Loucy (cell line): ENCODE results near the gene POU2F2.
A peak's percentile ranks its signal among the peaks of the same experiment; 100 is the strongest.

Experiments
- H2AFZ ChIP-seq: fragments of 200-600 bp; sonication (generic); 2 replicates; pipeline ENCODE4 v1.6.0; 2016; ENCODE audit warnings: antibody characterized with exemption, mild to moderate bottlenecking, low read length, moderate library complexity
- H3F3A ChIP-seq: fragments of 200-600 bp; 2 replicates; pipeline ENCODE4 v1.6.0; 2016; ENCODE audit warnings: antibody characterized with exemption, low read depth, mild to moderate bottlenecking
- H3K27me3 ChIP-seq: fragments of 200-600 bp; sonication (generic); 2 replicates; pipeline ENCODE4 v1.6.1; 2014; ENCODE audit warnings: low read length, mild to moderate bottlenecking; ENCODE audit not compliant: insufficient read depth, poor library complexity, severe bottlenecking
- H3K36me3 ChIP-seq: fragments of 200-600 bp; sonication (generic); 2 replicates; pipeline ENCODE4 v1.6.1; 2016; ENCODE audit warnings: low read length; ENCODE audit not compliant: insufficient read depth
- H3K4me1 ChIP-seq: fragments of 200-600 bp; sonication (generic); 2 replicates; pipeline ENCODE4 v1.5.1; 2014; ENCODE audit warnings: low read length, mild to moderate bottlenecking; ENCODE audit not compliant: insufficient read depth, poor library complexity, severe bottlenecking
- H3K4me2 ChIP-seq: fragments of 200-600 bp; sonication (generic); 2 replicates; pipeline ENCODE4 v1.6.0; 2014; ENCODE audit warnings: antibody characterized with exemption, low read length, low read depth, mild to moderate bottlenecking; ENCODE audit not compliant: poor library complexity, severe bottlenecking
- H3K4me3 ChIP-seq: fragments of 200-600 bp; sonication (generic); 2 replicates; pipeline ENCODE4 v1.5.1; 2014; ENCODE audit warnings: low read length, mild to moderate bottlenecking, mixed read lengths; ENCODE audit not compliant: poor library complexity, severe bottlenecking
- H3K79me2 ChIP-seq: fragments of 200-600 bp; sonication (generic); 2 replicates; pipeline ENCODE4 v1.6.1; 2014; ENCODE audit warnings: low read length; ENCODE audit not compliant: insufficient read depth
- H3K9ac ChIP-seq: fragments of 200-600 bp; sonication (generic); 2 replicates; pipeline ENCODE4 v1.6.0; 2014; ENCODE audit warnings: mild to moderate bottlenecking, low read depth, low read length, moderate library complexity; ENCODE audit not compliant: poor library complexity, severe bottlenecking
- H3K9me2 ChIP-seq: fragments of 200-600 bp; sonication (generic); replicated peaks from 2 replicates; pipeline ENCODE4 v1.6.1; 2016; ENCODE audit warnings: low read depth, low read length, mixed read lengths
- H3K9me3 ChIP-seq: fragments of 200-600 bp; sonication (generic); 2 replicates; pipeline ENCODE4 v1.6.1; 2014; ENCODE audit warnings: mild to moderate bottlenecking, antibody characterized with exemption, low read length, low read depth; ENCODE audit not compliant: insufficient read depth
- H4K20me1 ChIP-seq: fragments of 200-600 bp; sonication (generic); 2 replicates; pipeline ENCODE4 v1.6.0; 2014; ENCODE audit warnings: antibody characterized with exemption, low read length, mild to moderate bottlenecking; ENCODE audit not compliant: insufficient read depth, poor library complexity, severe bottlenecking
- CTCF ChIP-seq: fragments of 200-600 bp; sonication (generic); conservative IDR thresholded peaks from 2 replicates; pipeline ENCODE4 v1.5.1; 2014; ENCODE audit warnings: mild to moderate bottlenecking, antibody characterized with exemption, low read length
- EZH2phosphoT487 ChIP-seq: fragments of 200-600 bp; IDR thresholded peaks from 2 replicates; pipeline ENCODE4 v1.6.1; 2018; ENCODE audit warnings: antibody characterized with exemption, mild to moderate bottlenecking, moderate library complexity, borderline replicate concordance

Gene POU2F2

GRCh38 chr19:42116308-42117075 is 15.8 kb downstream of the POU2F2 start:
- Histone ChIP-seq H3K27me3 (no peaks in the 10 kb centered on the region), H3K9me3 (no peaks in the 10 kb centered on the region), H2AFZ (no peak overlapping the region), H3K36me3 (no peaks in the 10 kb centered on the region), H3K9ac (no peak overlapping the region), H3K4me2 (no peak overlapping the region), H3K9me2 (no peaks in the 10 kb centered on the region), H4K20me1 (no peaks in the 10 kb centered on the region), H3F3A (no peaks in the 10 kb centered on the region), H3K79me2 (no peaks in the 10 kb centered on the region), H3K4me1 (peaks cover 14% of the 10 kb centered on the region), H3K4me3 (no peak overlapping the region)
- peak; percentile 20; the same call in 1 of the 2 replicates for TF ChIP-seq CTCF
- no peak for TF ChIP-seq EZH2phosphoT487

- H3K4me3 ChIP-seq: no peak overlapping the region
- no peak overlapping the region for H2AFZ ChIP-seq
- no peak overlapping the region for H3K4me2 ChIP-seq
- H3K36me3 ChIP-seq: no peaks in the 10 kb centered on the region
- H3K9me3 ChIP-seq: no peaks in the 10 kb centered on the region
- no peaks in the 10 kb centered on the region for H3K79me2 ChIP-seq
- no peaks in the 10 kb centered on the region for H4K20me1 ChIP-seq
- no peaks in the 10 kb centered on the region for H3F3A ChIP-seq
- H3K4me1 ChIP-seq: peaks cover 9% of the 10 kb centered on the region
- H3K9ac ChIP-seq: no peak overlapping the region
- TF ChIP-seq EZH2phosphoT487: no peak
- TF ChIP-seq CTCF: no peak
- no peaks in the 10 kb centered on the region for H3K9me2 ChIP-seq
- no peaks in the 10 kb centered on the region for H3K27me3 ChIP-seq
Measured at GRCh38 chr19:42115705-42116104, 16.5 kb downstream of the POU2F2 start.

GRCh38 chr19:42115219-42115618 is 17.0 kb downstream of the POU2F2 start:
- H3K9ac ChIP-seq: no peak overlapping the region
- H3K9me2 ChIP-seq: no peaks in the 10 kb centered on the region
- H4K20me1 ChIP-seq: no peaks in the 10 kb centered on the region
- no peaks in the 10 kb centered on the region for H3K27me3 ChIP-seq
- TF ChIP-seq CTCF: no peak
- TF ChIP-seq EZH2phosphoT487: no peak
- H3K79me2 ChIP-seq: no peaks in the 10 kb centered on the region
- H3K36me3 ChIP-seq: no peaks in the 10 kb centered on the region
- H3K4me1 ChIP-seq: peaks cover 9% of the 10 kb centered on the region
- H3F3A ChIP-seq: no peaks in the 10 kb centered on the region
- H3K4me3 ChIP-seq: no peak overlapping the region
- no peak overlapping the region for H3K4me2 ChIP-seq
- H3K9me3 ChIP-seq: no peaks in the 10 kb centered on the region
- no peak overlapping the region for H2AFZ ChIP-seq
